ENCODE results near the gene TRAF7.

DNA sequence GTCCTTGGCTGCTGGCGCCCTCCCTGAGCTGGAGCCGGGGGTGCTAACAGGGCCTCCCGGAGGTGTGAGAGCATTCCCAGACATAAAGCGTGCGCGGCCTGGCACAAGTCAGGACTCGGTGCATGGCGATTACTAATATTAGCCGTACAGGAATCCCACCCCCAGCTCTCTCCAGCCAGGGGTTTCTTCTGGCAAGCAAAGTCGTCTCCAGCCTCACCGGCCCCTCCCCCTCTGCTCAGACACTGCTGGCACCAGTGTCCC, 35.8 kb downstream of the TRAF7 start:
- TF ChIP-seq, protein P1, sequence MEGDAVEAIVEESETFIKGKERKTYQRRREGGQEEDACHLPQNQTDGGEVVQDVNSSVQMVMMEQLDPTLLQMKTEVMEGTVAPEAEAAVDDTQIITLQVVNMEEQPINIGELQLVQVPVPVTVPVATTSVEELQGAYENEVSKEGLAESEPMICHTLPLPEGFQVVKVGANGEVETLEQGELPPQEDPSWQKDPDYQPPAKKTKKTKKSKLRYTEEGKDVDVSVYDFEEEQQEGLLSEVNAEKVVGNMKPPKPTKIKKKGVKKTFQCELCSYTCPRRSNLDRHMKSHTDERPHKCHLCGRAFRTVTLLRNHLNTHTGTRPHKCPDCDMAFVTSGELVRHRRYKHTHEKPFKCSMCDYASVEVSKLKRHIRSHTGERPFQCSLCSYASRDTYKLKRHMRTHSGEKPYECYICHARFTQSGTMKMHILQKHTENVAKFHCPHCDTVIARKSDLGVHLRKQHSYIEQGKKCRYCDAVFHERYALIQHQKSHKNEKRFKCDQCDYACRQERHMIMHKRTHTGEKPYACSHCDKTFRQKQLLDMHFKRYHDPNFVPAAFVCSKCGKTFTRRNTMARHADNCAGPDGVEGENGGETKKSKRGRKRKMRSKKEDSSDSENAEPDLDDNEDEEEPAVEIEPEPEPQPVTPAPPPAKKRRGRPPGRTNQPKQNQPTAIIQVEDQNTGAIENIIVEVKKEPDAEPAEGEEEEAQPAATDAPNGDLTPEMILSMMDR (IDR thresholded peaks at IDR 0.05; ENCODE audit: poor library complexity, severe bottlenecking): no peak
- TF ChIP-seq POLR2AphosphoS5 (IDR thresholded peaks at IDR 0.05) (no peak), SMC3 (conservative IDR thresholded peaks at IDR 0.05; ENCODE audit: poor library complexity) (no peak), EP300 (conservative IDR thresholded peaks at IDR 0.05; ENCODE audit: poor library complexity, severe bottlenecking) (no peak), RAD21 (conservative IDR thresholded peaks at IDR 0.05) (no peak), EZH2 (IDR thresholded peaks at IDR 0.05; ENCODE audit: borderline replicate concordance, insufficient read depth, low read length, poor library complexity, severe bottlenecking) (no peak), TAF1 (IDR thresholded peaks at IDR 0.05; ENCODE audit: low read depth) (no peak)
- TF ChIP-seq, protein P2, sequence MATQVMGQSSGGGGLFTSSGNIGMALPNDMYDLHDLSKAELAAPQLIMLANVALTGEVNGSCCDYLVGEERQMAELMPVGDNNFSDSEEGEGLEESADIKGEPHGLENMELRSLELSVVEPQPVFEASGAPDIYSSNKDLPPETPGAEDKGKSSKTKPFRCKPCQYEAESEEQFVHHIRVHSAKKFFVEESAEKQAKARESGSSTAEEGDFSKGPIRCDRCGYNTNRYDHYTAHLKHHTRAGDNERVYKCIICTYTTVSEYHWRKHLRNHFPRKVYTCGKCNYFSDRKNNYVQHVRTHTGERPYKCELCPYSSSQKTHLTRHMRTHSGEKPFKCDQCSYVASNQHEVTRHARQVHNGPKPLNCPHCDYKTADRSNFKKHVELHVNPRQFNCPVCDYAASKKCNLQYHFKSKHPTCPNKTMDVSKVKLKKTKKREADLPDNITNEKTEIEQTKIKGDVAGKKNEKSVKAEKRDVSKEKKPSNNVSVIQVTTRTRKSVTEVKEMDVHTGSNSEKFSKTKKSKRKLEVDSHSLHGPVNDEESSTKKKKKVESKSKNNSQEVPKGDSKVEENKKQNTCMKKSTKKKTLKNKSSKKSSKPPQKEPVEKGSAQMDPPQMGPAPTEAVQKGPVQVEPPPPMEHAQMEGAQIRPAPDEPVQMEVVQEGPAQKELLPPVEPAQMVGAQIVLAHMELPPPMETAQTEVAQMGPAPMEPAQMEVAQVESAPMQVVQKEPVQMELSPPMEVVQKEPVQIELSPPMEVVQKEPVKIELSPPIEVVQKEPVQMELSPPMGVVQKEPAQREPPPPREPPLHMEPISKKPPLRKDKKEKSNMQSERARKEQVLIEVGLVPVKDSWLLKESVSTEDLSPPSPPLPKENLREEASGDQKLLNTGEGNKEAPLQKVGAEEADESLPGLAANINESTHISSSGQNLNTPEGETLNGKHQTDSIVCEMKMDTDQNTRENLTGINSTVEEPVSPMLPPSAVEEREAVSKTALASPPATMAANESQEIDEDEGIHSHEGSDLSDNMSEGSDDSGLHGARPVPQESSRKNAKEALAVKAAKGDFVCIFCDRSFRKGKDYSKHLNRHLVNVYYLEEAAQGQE (IDR thresholded peaks at IDR 0.05; ENCODE audit: borderline replicate concordance): no peak
